ENCODE data around the gene DTX2.
"Not testable (repeated sequence)": the region's sequence is repeated elsewhere in the genome, so short reads cannot be mapped to it uniquely, and the experiment has no call there.

DNA sequence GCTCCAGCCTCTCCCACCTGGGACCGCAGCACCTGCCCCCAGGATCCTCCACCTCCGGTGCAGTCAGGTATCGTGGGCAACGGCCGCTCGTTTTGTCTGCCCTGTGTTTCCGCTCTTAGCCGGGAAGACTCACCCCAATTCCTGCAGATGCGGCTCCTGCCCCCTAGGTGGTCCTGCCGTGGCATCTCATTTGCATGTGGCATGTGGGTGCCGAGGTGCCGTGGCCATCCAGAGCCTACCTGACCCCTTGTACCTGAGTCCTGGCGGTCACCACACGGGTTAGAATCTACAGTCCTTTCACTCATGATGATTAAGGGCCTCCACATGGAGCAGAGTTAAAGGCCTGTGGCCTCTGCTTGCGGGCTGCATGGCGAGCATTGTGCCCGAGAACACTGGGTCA is 21.6 kb downstream of the DTX2 start:
- TF ChIP-seq EZH2phosphoT487 (IDR thresholded peaks at IDR 0.05; ENCODE audit: borderline replicate concordance): not testable (repeated sequence)
- TF ChIP-seq, protein P1, sequence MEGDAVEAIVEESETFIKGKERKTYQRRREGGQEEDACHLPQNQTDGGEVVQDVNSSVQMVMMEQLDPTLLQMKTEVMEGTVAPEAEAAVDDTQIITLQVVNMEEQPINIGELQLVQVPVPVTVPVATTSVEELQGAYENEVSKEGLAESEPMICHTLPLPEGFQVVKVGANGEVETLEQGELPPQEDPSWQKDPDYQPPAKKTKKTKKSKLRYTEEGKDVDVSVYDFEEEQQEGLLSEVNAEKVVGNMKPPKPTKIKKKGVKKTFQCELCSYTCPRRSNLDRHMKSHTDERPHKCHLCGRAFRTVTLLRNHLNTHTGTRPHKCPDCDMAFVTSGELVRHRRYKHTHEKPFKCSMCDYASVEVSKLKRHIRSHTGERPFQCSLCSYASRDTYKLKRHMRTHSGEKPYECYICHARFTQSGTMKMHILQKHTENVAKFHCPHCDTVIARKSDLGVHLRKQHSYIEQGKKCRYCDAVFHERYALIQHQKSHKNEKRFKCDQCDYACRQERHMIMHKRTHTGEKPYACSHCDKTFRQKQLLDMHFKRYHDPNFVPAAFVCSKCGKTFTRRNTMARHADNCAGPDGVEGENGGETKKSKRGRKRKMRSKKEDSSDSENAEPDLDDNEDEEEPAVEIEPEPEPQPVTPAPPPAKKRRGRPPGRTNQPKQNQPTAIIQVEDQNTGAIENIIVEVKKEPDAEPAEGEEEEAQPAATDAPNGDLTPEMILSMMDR (conservative IDR thresholded peaks at IDR 0.05; ENCODE audit: low read length): not testable (repeated sequence)

Measured in Loucy (cell line).